Upper lobe of left lung (tissue), 4 donors: ENCODE data around the gene CUL7.

Source experiments
- CTCF ChIP-seq, 6 experiments: fragments of 450-650 bp in 4 of 6; fragments of 200-600 bp in 2 of 6; sonication (generic) in 2 of 6; IDR thresholded peaks; one replicate each; pipeline ENCODE4 v1.5.1; 2016 to 2019; ENCODE audit warnings: antibody characterized with exemption in 6 of 6
- EP300 ChIP-seq, 4 donors: sonication (generic); formaldehyde crosslinking; IDR thresholded peaks; one replicate each; pipeline ENCODE4 v1.5.1; 2017; ENCODE audit warnings: antibody characterized with exemption in 4 of 4, control low read depth in 2 of 4
- POLR2A ChIP-seq, 4 donors: fragments of 450-650 bp; IDR thresholded peaks; one replicate each; pipeline ENCODE4 v1.5.1; 2016 to 2017; ENCODE audit warnings: antibody characterized with exemption in 4 of 4, mild to moderate bottlenecking in 2 of 4
- POLR2AphosphoS5 ChIP-seq, 2 donors: sonication (generic); formaldehyde crosslinking; IDR thresholded peaks; one replicate each; pipeline ENCODE4 v1.5.1; 2017; ENCODE audit warnings: antibody characterized with exemption in 2 of 2

GRCh38 chr6:43095939-43096338 lies 42.3 kb upstream of the CUL7 start:
- no peak for TF ChIP-seq CTCF (IDR thresholded peaks at IDR 0.05)
- no peak for TF ChIP-seq POLR2A (IDR thresholded peaks at IDR 0.05)
- no peak for TF ChIP-seq EP300 (IDR thresholded peaks at IDR 0.05)
- TF ChIP-seq POLR2AphosphoS5 (IDR thresholded peaks at IDR 0.05): no peak
